ENCODE results near the gene TOM1L2.

- TF ChIP-seq CTCF (IDR thresholded peaks at IDR 0.05; ENCODE audit: poor library complexity) (no peak), EZH2 (IDR thresholded peaks at IDR 0.05; ENCODE audit: borderline replicate concordance) (no peak), EZH2phosphoT487 (IDR thresholded peaks at IDR 0.05; ENCODE audit: low read depth, severe bottlenecking, unreplicated experiment) (no peak)
Observed at GRCh38 chr17:17807440-17807839, 164.8 kb downstream of the TOM1L2 start.
